Activated T-cell treated with anti-CD3 and anti-CD28 coated beads, Interleukin-2, amount 50 U/mL, for 1 hour (primary cell): ENCODE measurements around the gene PPP3CA.

ENCODE experiments used
- DNase-seq: peaks from one replicate; pipeline ENCODE4 v3.0.0-alpha.2; 2020

The PPP3CA gene

GRCh38 chr4:100985576-100985975 is 361.8 kb downstream of the PPP3CA start:
- DNase-seq, result no peak

- no peak for DNase-seq
Measured at GRCh38 chr4:100984901-100985300, 362.4 kb downstream of the PPP3CA start.

DNA sequence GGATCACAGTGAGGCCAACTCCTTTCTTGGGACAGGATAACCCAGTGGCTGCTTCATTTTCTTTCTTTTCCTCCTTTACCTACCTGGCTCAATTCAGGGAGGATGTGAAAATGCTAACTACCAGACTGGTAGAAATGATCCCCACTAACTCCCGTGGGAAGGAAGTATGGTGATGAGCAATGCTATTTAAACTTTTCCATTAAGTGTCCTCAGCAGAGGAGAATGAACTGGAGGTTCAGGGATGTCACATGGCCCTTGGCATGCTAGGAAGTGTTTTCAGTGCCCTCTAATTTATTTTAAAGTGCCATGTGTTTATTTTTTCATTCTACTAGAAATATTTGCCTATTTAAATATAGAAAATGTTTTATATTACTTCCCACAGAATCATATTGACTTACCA is 363.9 kb downstream of the PPP3CA start:
- no peak for DNase-seq

- no peak for DNase-seq
Measured at GRCh38 chr4:100982345-100982744, 365.0 kb downstream of the PPP3CA start.

- DNase-seq, result no peak
Measured at GRCh38 chr4:100981447-100982204, 365.7 kb downstream of the PPP3CA start.

GRCh38 chr4:100979736-100980135 is 367.6 kb downstream of the PPP3CA start:
- DNase-seq, result no peak

- no peak for DNase-seq
Measured at GRCh38 chr4:100977746-100978397, 369.5 kb downstream of the PPP3CA start.

DNA sequence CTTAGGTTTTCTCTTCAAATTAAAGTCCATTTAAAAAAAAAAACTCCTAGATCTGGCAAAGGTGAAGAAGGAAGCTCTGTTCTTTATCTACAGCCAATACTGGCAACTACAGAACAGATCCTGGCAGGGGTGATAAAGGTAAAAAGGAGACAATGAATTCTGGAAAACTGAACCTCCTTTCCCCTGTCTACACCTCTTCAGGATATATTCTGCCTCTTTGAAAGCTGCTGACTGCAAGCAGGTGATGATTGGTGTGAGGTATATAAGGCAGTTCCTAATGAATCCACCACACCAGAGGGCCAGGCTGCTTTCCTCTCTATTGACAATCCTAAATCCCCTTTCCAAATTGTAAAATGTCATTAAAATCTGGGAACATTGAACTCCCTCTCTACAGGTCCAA is 370.1 kb downstream of the PPP3CA start:
- DNase-seq, result no peak
